AG08396 (cell line): ENCODE data around the gene ELF2.
A peak's percentile ranks its signal among the peaks of the same experiment; 100 is the strongest.
"Not testable (repeated sequence)": the region's sequence is repeated elsewhere in the genome, so short reads cannot be mapped to it uniquely, and the experiment has no call there.

Experiments
- DNase-seq: peaks from one replicate; pipeline ENCODE4 v3.0.0; 2012; ENCODE audit warnings: low spot score, mixed read lengths

Gene ELF2

GRCh38 chr4:139076016-139076744, 100.8 kb downstream of the ELF2 start:
- DNase-seq, result no peak

- no peak for DNase-seq
Observed at GRCh38 chr4:139060591-139060990, 116.4 kb downstream of the ELF2 start.

GRCh38 chr4:139059026-139059425, 118.0 kb downstream of the ELF2 start:
- DNase-seq, result not testable (repeated sequence)

GRCh38 chr4:139054791-139055505, 122.1 kb downstream of the ELF2 start:
- DNase-seq, result peak; percentile 14

- no peak for DNase-seq
Observed at GRCh38 chr4:139053909-139054308, 123.1 kb downstream of the ELF2 start.

- DNase-seq, result no peak
Observed at GRCh38 chr4:139050446-139050845, 126.6 kb downstream of the ELF2 start.

- no peak for DNase-seq
Observed at GRCh38 chr4:139048026-139048425, 129.0 kb downstream of the ELF2 start.

DNA sequence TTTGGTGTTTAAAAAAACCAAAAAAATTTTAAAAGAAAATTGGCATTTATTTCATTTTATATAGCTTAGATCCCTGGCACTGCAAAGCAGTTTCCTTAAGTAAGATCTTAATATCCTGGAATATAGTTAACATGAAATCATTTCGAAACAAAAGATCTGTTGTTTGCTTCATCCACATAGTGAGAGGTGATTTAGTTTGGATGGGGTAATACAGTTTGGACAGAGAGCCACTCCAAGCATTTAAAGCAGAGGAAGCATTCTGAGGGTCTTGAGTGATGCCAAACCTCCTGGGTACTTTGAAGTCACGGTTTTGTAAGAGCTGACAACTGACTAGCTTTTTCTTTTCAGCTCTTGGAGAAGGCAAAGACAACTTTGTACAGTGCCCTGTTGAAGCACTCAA, 132.7 kb downstream of the ELF2 start:
- no peak for DNase-seq

DNA sequence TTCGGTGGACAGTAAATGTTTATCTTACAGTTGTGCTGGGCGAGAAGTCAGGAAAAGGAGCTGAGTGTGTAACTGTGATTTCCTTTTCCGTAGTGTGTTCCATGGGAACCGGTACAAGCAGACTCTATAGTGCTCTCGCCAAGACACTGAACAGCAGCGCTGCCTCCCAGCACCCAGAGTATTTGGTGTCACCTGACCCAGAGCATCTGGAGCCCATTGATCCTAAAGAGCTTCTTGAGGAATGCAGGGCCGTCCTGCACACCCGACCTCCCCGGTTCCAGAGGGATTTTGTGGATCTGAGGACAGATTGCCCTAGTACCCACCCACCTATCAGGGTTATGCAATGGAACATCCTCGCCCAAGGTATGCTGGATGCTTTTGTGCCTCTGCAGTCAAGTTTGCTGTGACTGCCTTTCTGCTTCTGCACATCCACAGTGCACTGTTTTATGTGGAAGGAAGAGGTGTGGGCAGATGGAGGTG, 134.0 kb downstream of the ELF2 start:
- no peak for DNase-seq

DNA sequence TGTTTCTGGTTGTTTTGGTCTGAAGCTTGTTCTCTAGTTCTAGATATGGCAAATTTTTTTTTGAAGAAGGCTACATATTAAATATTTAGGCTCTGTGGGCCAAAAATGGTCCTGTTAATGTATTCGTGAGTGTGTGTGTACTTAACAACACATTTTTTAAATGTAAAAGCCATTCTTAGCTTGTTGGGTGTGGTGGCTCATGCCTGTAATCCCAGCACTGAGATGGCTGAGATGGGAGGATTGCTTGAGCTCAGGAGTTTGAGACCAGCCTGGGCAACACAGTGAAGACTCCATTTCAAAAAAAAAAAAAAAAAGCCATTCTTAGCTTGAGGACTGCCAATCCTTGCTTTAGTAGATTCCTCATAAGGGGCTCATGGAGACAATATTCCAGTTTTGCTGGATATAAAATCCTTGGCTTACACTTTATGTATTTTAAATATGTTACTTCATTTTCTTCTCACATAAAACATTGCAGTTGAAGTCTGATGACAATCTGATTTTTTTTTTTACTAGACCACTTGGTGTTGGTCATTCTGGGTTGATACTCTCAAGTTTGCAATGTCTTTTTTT, 138.1 kb downstream of the ELF2 start:
- no peak for DNase-seq

DNA sequence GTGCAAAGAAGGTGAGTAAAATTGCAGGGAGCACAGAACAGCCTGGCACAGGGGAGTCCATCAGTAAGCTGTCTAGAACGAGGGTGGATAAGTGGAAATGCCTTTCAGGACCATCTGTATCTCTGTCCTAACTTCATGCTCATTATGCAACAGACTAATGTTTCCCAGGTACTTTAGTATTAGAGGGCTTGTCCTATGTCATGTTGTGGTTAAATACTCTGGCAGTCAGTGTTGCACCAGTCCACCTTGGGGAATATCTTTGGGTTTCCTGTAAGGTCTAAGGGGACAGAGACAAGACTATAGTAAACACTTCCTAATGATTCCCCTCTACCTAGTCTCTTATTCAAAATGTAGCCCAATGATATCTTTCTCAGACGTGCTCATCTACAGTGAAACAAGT, 140.1 kb downstream of the ELF2 start:
- DNase-seq, result no peak

DNA sequence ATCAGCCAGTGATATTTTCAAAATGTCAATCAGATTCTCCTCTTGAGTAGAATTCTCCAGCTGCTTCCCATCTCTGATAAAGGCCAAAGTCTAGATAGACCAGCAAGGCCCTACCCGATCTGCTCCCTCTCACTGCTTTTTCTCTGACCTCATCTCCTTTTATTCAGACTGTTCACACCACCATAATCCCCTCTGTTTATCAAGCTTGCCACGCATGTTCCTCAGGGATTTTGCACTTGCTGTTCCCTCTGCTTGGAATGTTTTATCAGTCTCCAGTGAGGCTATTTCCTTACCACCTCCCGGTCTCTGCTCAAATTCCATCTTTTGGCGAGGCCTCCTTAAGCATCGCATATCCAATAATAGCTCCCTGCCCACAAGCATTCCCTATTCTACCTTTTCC, 141.4 kb downstream of the ELF2 start:
- DNase-seq, result no peak

DNA sequence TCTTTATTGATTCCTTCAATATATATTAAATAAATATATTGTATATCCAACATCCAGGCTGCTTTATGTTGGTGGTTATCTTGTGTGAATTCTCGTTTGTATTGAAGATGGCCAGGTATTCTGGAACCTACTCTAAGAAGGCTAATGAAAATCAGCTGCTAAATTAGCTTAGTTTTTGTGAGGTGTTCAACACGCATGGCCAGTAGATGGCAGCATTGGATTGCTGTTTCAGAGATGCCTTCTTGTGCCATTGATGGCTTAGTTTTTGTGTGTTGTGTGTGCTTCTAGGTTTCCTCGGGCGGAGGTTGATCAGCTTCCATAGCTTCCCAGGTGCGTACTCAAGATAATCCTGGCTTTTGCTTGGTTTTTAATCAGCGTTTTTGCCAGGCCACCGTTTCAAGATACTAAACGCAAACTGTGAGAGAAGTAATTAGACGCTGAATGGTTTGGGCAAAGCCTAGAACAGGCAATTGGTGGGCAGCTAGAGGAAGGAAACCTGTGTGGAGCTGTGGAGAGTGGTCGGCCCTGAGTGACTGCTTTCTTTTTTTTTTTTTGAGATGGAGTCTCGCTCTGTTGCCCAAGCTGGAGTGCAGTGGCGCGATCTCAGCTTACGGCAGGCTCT, 146.3 kb downstream of the ELF2 start:
- DNase-seq, result peak; percentile 74

DNA sequence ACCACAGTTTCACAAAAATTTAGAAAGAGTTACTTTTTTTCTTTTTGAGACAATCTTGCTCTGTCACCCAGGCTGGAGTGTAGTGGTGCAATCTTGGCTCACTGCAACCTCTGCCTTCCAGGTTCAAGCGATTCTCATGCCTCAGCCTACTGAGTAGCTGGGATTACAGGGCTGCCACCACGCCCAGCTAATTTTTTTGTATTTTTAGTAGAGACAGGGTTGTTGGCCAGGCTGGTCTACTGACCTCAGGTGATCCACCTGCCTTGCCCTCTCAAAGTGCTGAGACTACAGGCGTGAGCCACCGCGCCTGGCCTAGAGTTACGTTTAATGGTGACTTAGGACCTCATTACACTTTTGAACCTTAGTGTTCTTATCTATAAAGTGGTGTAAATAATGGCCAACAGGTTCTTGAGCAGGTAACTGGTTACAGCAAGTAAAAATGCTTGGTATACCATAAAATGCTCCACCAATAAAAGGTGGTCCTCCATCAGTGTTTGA, 147.1 kb downstream of the ELF2 start:
- DNase-seq, result not testable (repeated sequence)

DNA sequence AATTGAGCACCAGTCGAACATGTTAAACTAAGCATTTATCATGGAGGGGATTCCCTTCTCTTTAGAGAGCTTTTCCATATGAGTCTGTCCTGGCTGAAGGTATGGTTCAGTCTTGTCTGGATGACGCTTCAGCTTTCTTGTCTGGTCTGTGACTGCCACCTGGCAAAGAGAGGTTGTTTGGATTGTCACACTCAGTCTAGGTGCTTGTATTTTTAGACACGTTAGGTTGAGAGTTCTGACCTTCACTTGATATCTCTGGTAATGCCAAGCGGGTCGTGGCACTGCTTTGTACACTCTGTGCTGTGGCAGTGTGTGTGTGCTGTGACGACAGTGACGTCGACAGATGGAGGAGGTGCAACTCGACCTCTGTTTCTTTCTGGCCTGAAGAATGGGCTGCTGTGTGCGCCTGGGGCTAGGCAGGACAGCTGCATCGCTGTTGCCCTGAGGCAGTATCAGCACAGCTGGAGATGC, 148.8 kb downstream of the ELF2 start:
- no peak for DNase-seq

DNA sequence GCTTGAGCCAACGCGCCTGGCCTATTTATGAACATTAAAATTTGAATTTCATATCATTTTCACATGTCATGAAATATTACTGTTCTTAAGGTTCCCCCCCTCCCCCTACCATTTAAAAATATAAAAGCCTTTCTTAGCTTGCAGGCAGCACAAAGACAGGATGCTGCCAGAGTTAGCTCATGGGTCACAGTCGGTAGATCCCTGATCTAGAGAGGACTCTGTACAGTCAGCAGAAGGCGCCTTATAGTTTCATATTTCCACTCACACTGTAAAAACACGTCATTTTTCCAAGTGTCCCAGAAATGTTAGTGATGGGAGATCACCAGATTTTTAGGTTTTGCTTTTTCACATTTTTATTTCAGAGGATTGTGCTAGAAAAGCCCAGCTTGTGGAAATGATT, 149.2 kb downstream of the ELF2 start:
- DNase-seq, result no peak

DNA sequence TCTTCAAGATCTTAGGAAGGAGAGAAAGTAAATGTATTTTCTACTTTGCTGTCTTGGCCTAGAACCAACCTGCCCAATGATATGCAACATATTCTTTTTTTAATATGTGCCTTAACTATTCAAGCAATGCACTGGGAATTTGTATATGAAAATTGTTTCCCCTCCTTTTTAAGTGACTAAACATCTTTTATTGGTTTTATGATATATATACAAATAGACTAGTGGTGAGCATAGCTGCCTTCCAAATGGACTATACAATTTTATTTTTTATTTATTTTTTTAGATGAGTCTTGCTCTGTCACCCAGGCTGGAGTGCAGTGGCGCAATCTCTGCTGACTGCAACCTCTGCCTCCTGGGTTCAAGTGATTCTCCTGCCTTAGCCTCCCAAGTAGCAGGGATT, 151.2 kb downstream of the ELF2 start:
- DNase-seq, result no peak

DNA sequence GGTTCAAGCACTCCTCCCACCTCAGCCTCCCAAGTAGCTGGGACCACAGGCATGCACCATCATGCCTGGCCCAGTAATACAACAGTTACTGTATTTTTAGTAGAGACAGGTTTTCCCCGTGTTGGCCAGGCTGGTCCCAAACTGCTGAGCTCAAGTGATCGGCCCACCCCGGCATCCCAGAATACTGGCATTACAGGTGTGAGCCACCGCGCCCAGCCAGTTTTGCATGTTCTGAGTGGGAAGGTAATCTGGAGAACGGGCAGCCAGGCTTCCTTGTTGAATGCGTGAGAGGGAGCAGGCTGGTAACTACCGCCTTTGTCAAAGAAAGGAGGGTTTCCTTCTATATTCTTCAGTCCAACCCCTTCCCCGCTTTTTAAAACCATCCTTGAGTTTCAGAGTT, 152.3 kb downstream of the ELF2 start:
- DNase-seq, result no peak

- no peak for DNase-seq
Observed at GRCh38 chr4:139022835-139023234, 154.2 kb downstream of the ELF2 start.

GRCh38 chr4:139021071-139021470, 155.9 kb downstream of the ELF2 start:
- not testable (repeated sequence) for DNase-seq

- no peak for DNase-seq
Observed at GRCh38 chr4:139020384-139020783, 156.6 kb downstream of the ELF2 start.

GRCh38 chr4:139018971-139019758, 157.9 kb downstream of the ELF2 start:
- DNase-seq, result no peak
